RWPE1 (cell line): ENCODE measurements around the gene KRT32.
A peak's percentile ranks its signal among the peaks of the same experiment; 100 is the strongest.

ENCODE experiments used
- CTCF ChIA-PET: fragments of 350-600 bp; sonication (Branson Sonifier 250); formaldehyde crosslinking; extraction: SDS; loops from one replicate; lab custom pipeline; 2021; lab: Yijun Ruan, JAX
- POLR2A ChIA-PET: fragments of 400-600 bp; formaldehyde crosslinking; extraction: SDS; loops from one replicate; lab custom pipeline; 2020; ENCODE audit warnings: antibody characterized with exemption; ENCODE audit not compliant: low non-redundant PET; lab: Yijun Ruan, JAX
- DNase-seq: peaks from one replicate; pipeline ENCODE4 v3.0.0; 2012; ENCODE audit warnings: low spot score
- H3K27ac ChIP-seq: fragments of 450-650 bp; 2 replicates; pipeline ENCODE4 v1.5.1; 2017
- TF ChIP-seq, protein P1 (sequence below): fragments of 450-650 bp; conservative IDR thresholded peaks from 2 replicates; pipeline ENCODE4 v1.5.1; 2017; ENCODE audit warnings: low read depth, mild to moderate bottlenecking

The KRT32 gene

DNA sequence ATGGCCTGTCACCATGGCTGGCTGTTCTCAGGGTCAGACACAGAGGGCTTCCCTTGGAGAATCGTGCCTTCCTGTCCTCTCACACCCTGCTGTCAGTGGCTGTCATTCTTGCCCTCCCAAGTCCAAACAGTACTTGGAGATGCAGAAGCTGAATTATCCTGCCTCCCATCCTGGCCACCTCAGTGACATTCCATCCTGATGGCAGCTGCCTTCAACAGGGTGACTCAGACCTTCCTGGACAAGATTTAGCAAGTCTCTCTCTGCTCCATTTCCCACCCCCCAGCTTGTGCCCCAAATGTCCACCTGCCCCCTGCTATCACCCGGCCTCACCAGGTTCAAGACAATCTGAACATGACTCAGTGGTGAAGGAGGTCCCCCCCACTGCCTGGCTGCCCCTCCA, 27.3 kb upstream of the KRT32 start:
- peak overlapping the region; percentile 80 for H3K27ac ChIP-seq
- peak; percentile 31 for DNase-seq
- ChIA-PET CTCF (interaction anchor here (0.6 to 1.4 kb wide), 4 partner anchors 54 to 1045 kb away, joined by 3 to 5 read pairs (median 3); no protein-coding TSS in a partner anchor), POLR2A (no interaction called here)
- TF ChIP-seq, protein P1, sequence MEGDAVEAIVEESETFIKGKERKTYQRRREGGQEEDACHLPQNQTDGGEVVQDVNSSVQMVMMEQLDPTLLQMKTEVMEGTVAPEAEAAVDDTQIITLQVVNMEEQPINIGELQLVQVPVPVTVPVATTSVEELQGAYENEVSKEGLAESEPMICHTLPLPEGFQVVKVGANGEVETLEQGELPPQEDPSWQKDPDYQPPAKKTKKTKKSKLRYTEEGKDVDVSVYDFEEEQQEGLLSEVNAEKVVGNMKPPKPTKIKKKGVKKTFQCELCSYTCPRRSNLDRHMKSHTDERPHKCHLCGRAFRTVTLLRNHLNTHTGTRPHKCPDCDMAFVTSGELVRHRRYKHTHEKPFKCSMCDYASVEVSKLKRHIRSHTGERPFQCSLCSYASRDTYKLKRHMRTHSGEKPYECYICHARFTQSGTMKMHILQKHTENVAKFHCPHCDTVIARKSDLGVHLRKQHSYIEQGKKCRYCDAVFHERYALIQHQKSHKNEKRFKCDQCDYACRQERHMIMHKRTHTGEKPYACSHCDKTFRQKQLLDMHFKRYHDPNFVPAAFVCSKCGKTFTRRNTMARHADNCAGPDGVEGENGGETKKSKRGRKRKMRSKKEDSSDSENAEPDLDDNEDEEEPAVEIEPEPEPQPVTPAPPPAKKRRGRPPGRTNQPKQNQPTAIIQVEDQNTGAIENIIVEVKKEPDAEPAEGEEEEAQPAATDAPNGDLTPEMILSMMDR = no peak

GRCh38 chr17:41492771-41493170, 25.6 kb upstream of the KRT32 start:
- H3K27ac ChIP-seq = no peak overlapping the region

GRCh38 chr17:41492351-41492750, 25.2 kb upstream of the KRT32 start:
- DNase-seq = no peak
- TF ChIP-seq, protein P1 = no peak
- ChIA-PET POLR2A (no interaction called here), CTCF (interaction anchor here (0.7 kb wide), 1 partner anchor 171 kb away, joined by 3 read pairs; no protein-coding TSS in a partner anchor)
- no peak overlapping the region for H3K27ac ChIP-seq

More at GRCh38 chr17:41492771-41493170, 25.6 kb upstream of the KRT32 start:
- POLR2A ChIA-PET = no interaction called here
- DNase-seq = no peak
- TF ChIP-seq, protein P1 = no peak
- CTCF ChIA-PET = no interaction called here

DNA sequence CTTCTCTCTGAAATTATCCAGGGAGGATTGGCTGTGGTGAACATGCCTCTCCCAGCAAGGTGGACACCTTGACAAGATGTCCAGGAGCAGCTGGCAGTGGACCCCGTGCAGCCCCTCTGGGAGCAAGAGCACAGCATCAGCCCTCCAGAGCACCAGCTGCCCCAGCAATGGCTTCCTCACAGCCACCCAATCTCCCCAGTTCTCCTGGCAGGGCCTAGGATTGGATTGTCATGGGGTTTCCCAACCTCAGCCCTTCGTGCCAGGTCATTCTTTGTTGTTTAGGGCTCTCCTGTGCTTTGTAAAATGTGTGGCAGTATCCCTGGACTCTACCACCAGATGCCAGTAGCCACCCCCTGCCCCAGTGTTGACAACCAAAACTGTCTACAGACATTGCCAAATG, 24.3 kb upstream of the KRT32 start:
- ChIA-PET POLR2A (no interaction called here), CTCF (no interaction called here)
- no peak for DNase-seq
- no peak overlapping the region for H3K27ac ChIP-seq
- TF ChIP-seq, protein P1 = no peak

DNA sequence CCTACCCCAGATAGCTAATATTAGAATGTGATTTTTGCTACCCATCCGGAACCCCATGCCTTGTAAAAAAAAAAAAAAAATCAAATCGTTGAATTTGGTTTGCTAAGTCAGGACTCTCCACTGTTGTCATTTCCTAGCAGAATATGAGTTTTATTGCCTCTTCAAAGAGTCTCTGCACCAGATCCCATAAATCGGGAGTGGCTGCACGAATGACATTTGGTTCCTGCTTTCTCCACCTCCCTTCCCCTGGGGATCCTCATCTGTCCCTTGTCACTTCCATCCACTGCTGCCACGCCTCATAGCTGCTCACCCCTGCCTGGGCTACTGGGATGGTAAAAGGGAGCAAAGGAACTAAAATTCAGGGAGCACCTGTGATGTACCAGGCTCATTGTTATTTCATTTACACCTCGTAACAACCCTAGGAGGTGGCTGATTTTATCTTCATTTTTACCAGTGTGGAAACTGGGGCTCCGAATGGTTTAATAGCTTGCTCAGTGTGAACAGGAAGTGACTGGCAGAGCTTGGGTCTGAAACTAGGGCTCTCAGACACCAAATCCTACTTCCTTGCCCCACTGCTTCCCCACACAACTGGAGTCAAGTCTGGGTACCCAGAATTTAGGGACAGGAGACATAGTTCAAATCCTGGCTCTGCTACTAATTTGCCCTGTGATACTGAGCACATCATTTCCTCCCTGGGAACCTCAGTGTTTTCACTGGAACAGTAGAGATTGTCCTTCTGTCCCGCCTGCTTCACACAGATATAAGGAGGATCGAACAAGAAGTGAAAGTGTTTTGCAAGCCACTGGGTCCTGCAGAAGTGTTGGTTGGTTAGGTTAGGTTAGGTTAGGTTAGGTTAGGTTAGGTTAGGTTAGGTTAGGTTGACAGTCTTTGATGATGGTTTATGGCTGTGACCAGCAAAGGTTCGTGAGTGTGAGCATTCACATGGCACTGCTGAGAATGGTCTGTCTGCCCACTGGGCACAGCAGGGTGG, 23.1 kb upstream of the KRT32 start:
- TF ChIP-seq, protein P1 = no peak
- CTCF ChIA-PET = interaction anchor here (0.6 to 1.5 kb wide), 2 partner anchors 59 to 168 kb away, joined by 3 to 4 read pairs; no protein-coding TSS in a partner anchor

GRCh38 chr17:41489531-41489930, 22.3 kb upstream of the KRT32 start, which contains the start of gene KRT36:
TSS of gene KRT36 (minus strand) at chr17:41489910. CDS start at chr17:41489864, 46 bp downstream.
- H3K27ac ChIP-seq = no peak within 1 kb of the TSS
- DNase-seq = no peak
- ChIA-PET CTCF (interaction anchor here (1.5 kb wide), 1 partner anchor 59 kb away, joined by 4 read pairs; no protein-coding TSS in a partner anchor), POLR2A (no interaction called here)
- TF ChIP-seq, protein P1 = no peak

More for the DNA sequence above, 23.1 kb upstream of the KRT32 start:
- DNase-seq = no peak
- no peak overlapping the region for H3K27ac ChIP-seq
- POLR2A ChIA-PET = no interaction called here
